T-cell (primary cell): Measurements from ENCODE around the gene SIGLEC8. TPM values are rescaled to one million over a fixed set of nuclear protein-coding genes. Genes with fewer than 3 reads are reported as not detected.
A peak's percentile ranks its signal among the peaks of the same experiment; 100 is the strongest.

Source experiments
- ATAC-seq, 4 experiments: fragments of 200-7000 bp in 3 of 4; fragments of 150-1000 bp in 1 of 4; cut with Tn5 transposase; replicated peaks in 1 of 4; 1 replicate in 3 of 4; 2 replicates in 1 of 4; pipeline ENCODE4 v1.10.0; 2021; ENCODE audit warnings: moderate library complexity in 3 of 4, mild to moderate bottlenecking in 2 of 4, moderate number of reproducible peaks in 1 of 4
- CTCF ChIA-PET, 2 donors: fragments of 300-600 bp; sonication (Branson Sonifier 250); formaldehyde crosslinking; loops; one replicate each; lab custom pipeline; 2022; ENCODE audit warnings: antibody characterized with exemption in 2 of 2; lab: Charles Lee
- POLR2A ChIA-PET, 2 donors: fragments of 300-600 bp; sonication (Branson Sonifier 250); formaldehyde crosslinking; loops; one replicate each; lab custom pipeline; 2022; ENCODE audit warnings: antibody characterized with exemption in 2 of 2; lab: Charles Lee
- DNase-seq, 35 experiments: peaks; one replicate each; pipeline versions ENCODE4 v3.0.0 to v3.0.0-alpha.2; 2013 to 2023
- H3K27ac ChIP-seq: one replicate; pipeline ENCODE4 v1.5.1; 2013; ENCODE audit warnings: low read length
- H3K27me3 ChIP-seq, 2 experiments: replicated peaks in 1 of 2; 1 replicate in 1 of 2; 2 replicates in 1 of 2; pipeline versions ENCODE4 v1.6.1 to v1.7.0; 2013; ENCODE audit warnings: low read length in 1 of 2, mixed read lengths in 1 of 2; ENCODE audit not compliant: control insufficient read depth in 2 of 2, insufficient read depth in 2 of 2; ENCODE audit errors: extremely low read depth in 1 of 2
- H3K36me3 ChIP-seq, 2 donors: 1 replicate in 1 of 2; 2 replicates in 1 of 2; pipeline versions ENCODE4 v1.6.1 to v1.7.0; 2013; ENCODE audit warnings: low read length in 1 of 2; ENCODE audit not compliant: control insufficient read depth in 2 of 2, insufficient read depth in 1 of 2; ENCODE audit errors: extremely low read depth in 1 of 2
- H3K4me1 ChIP-seq, 2 experiments: 1 replicate in 1 of 2; 2 replicates in 1 of 2; pipeline versions ENCODE4 v1.6.1 to v1.7.0; 2013; ENCODE audit warnings: low read length in 2 of 2, mixed read lengths in 1 of 2; ENCODE audit not compliant: insufficient read depth in 2 of 2, control insufficient read depth in 1 of 2; ENCODE audit errors: extremely low read depth in 1 of 2
- H3K4me3 ChIP-seq, 2 donors: 1 replicate in 1 of 2; 2 replicates in 1 of 2; pipeline versions ENCODE4 v1.5.1 to v1.7.0; 2013; ENCODE audit warnings: mild to moderate bottlenecking in 2 of 2, low read length in 1 of 2, moderate library complexity in 1 of 2; ENCODE audit not compliant: control insufficient read depth in 1 of 2; ENCODE audit errors: extremely low read depth in 1 of 2
- H3K9me3 ChIP-seq: 2 replicates; pipeline ENCODE4 v1.7.0; 2013
- H3K27ac Mint-ChIP-seq, 2 donors: one replicate each; pipeline ENCODE4 v1.8.0; 2020 to 2021; ENCODE audit warnings: mild to moderate bottlenecking in 2 of 2, mixed read lengths in 2 of 2
- H3K27me3 Mint-ChIP-seq, 2 donors: one replicate each; pipeline ENCODE4 v1.8.0; 2021 to 2022; ENCODE audit warnings: mixed read lengths in 2 of 2
- H3K36me3 Mint-ChIP-seq: one replicate; pipeline ENCODE4 v1.8.0; 2021; ENCODE audit warnings: mixed read lengths
- H3K4me1 Mint-ChIP-seq, 3 donors: one replicate each; pipeline ENCODE4 v1.8.0; 2020 to 2022; ENCODE audit warnings: mixed read lengths in 3 of 3, mild to moderate bottlenecking in 1 of 3
- H3K4me3 Mint-ChIP-seq, 3 donors: one replicate each; pipeline ENCODE4 v1.8.0; 2020 to 2022; ENCODE audit warnings: mild to moderate bottlenecking in 3 of 3, mixed read lengths in 3 of 3, moderate library complexity in 3 of 3
- H3K9me3 Mint-ChIP-seq, 3 donors: one replicate each; pipeline ENCODE4 v1.8.0; 2020 to 2022; ENCODE audit warnings: mixed read lengths in 3 of 3
- WGBS: methylation state at CpG from one replicate; pipeline ENCODE4 v1.1.5; 2013; ENCODE audit warnings: missing lambda C conversion rate; ENCODE audit not compliant: insufficient coverage; 5-methylcytosine and 5-hydroxymethylcytosine counted together
- total RNA-seq, 35 experiments: library from RNA in 6 of 35; stranded (reverse) in 6 of 35; fragments of 120-200 nt in 1 of 35; gene quantifications; one replicate each; pipeline versions ENCODE4 v1.2.1 to v1.2.4 and lab custom pipeline; 2013 to 2026

Gene SIGLEC8
- total RNA-seq, 5 donors from 2014 or later (not counting 1 experiment from before 2014, with no cell fraction given) = not detected

- no peak for ATAC-seq
- Mint-ChIP-seq H3K36me3 (no peaks in the 10 kb centered on the region), H3K27ac (no peak overlapping the region), H3K4me1 (peaks cover 0 to 4% (median 0%) of the 10 kb centered on the region in 3 donors), H3K9me3 (peaks cover 0 to 3% (median 0%) of the 10 kb centered on the region in 3 donors), H3K4me3 (no peak overlapping the region), H3K27me3 (peaks cover 37 to 53% of the 10 kb centered on the region in 2 donors)
- ChIA-PET POLR2A (no interaction called here), CTCF (interaction anchor here in 1 of 2 donors (0.7 kb wide), 1 partner anchor 167 kb away, joined by 6 read pairs; no protein-coding TSS in a partner anchor)
- no peak overlapping the region for H3K4me3 ChIP-seq
- WGBS = 55% methylated on average over 5 of the region's 5 CpGs
- H3K36me3 ChIP-seq = no peaks in the 10 kb centered on the region
- H3K27ac ChIP-seq = no peak overlapping the region
- no peaks in the 10 kb centered on the region for H3K9me3 ChIP-seq
- DNase-seq = peak in 1 of 35 experiments; percentile 9
- peaks cover 2 to 36% of the 10 kb centered on the region in 2 experiments for H3K27me3 ChIP-seq
- no peaks in the 10 kb centered on the region for H3K4me1 ChIP-seq
Measured at GRCh38 chr19:51477344-51477743, 19.1 kb upstream of the SIGLEC8 start.

- H3K4me1 ChIP-seq = no peaks in the 10 kb centered on the region
- H3K27ac ChIP-seq = no peak overlapping the region
- ChIA-PET CTCF (interaction anchor here in 1 of 2 donors (0.7 kb wide), 1 partner anchor 135 kb away, joined by 3 read pairs; no protein-coding TSS in a partner anchor), POLR2A (interaction anchor here in 1 of 2 donors (0.6 kb wide), 1 partner anchor 297 kb away, joined by 3 read pairs; no protein-coding TSS in a partner anchor)
- Mint-ChIP-seq H3K9me3 (peaks cover 0 to 3% (median 0%) of the 10 kb centered on the region in 3 donors), H3K27ac (no peak overlapping the region), H3K4me3 (no peak overlapping the region), H3K27me3 (peaks cover 37 to 49% of the 10 kb centered on the region in 2 donors), H3K4me1 (peaks cover 0 to 4% (median 0%) of the 10 kb centered on the region in 3 donors), H3K36me3 (no peaks in the 10 kb centered on the region)
- H3K4me3 ChIP-seq = no peak overlapping the region
- no peak for DNase-seq
- H3K9me3 ChIP-seq = no peaks in the 10 kb centered on the region
- no peaks in the 10 kb centered on the region for H3K36me3 ChIP-seq
- no peak for ATAC-seq
- H3K27me3 ChIP-seq = peaks cover 2 to 31% of the 10 kb centered on the region in 2 experiments
- WGBS = no CpG with 5 or more reads among the region's 3 CpGs
Measured at GRCh38 chr19:51476164-51476563, 17.9 kb upstream of the SIGLEC8 start.

GRCh38 chr19:51473009-51473707, 14.9 kb upstream of the SIGLEC8 start:
- POLR2A ChIA-PET = no interaction called here
- H3K36me3 Mint-ChIP-seq = no peaks in the 10 kb centered on the region
- WGBS = 25% methylated on average over 2 of the region's 7 CpGs
- H3K9me3 Mint-ChIP-seq = no peaks in the 10 kb centered on the region
- CTCF ChIA-PET = interaction anchor here in 1 of 2 donors (0.7 to 1.6 kb wide), 4 partner anchors 10 to 184 kb away, joined by 3 to 8 read pairs (median 3); no protein-coding TSS in a partner anchor
- no peak overlapping the region for H3K27ac ChIP-seq
- peak; percentile 37 to 87 (median 69) for DNase-seq
- no peaks in the 10 kb centered on the region for H3K36me3 ChIP-seq
- H3K4me3 ChIP-seq = no peak overlapping the region
- peaks cover 2 to 15% of the 10 kb centered on the region in 2 experiments for H3K27me3 ChIP-seq
- no peaks in the 10 kb centered on the region for H3K9me3 ChIP-seq
- H3K4me3 Mint-ChIP-seq = no peak overlapping the region
- H3K4me1 Mint-ChIP-seq = peaks cover 0 to 6% (median 1%) of the 10 kb centered on the region in 3 donors
- peak; percentile 60 to 81 (median 69) for ATAC-seq
- H3K27me3 Mint-ChIP-seq = peaks cover 24 to 30% of the 10 kb centered on the region in 2 donors
- H3K4me1 ChIP-seq = no peaks in the 10 kb centered on the region
- no peak overlapping the region for H3K27ac Mint-ChIP-seq

GRCh38 chr19:51472607-51473006, 14.4 kb upstream of the SIGLEC8 start:
- no peak overlapping the region for H3K4me3 ChIP-seq
- no CpG with 5 or more reads among the region's 4 CpGs for WGBS
- H3K9me3 ChIP-seq = no peaks in the 10 kb centered on the region
- H3K27ac ChIP-seq = no peak overlapping the region
- no peaks in the 10 kb centered on the region for H3K36me3 ChIP-seq
- DNase-seq = no peak
- ChIA-PET CTCF (interaction anchor here in 1 of 2 donors (0.9 to 1.6 kb wide), 2 partner anchors 21 to 184 kb away, joined by 3 to 8 read pairs; no protein-coding TSS in a partner anchor), POLR2A (no interaction called here)
- no peaks in the 10 kb centered on the region for H3K9me3 Mint-ChIP-seq
- peaks cover 24 to 28% of the 10 kb centered on the region in 2 donors for H3K27me3 Mint-ChIP-seq
- no peaks in the 10 kb centered on the region for H3K36me3 Mint-ChIP-seq
- H3K27me3 ChIP-seq = peaks cover 2 to 17% of the 10 kb centered on the region in 2 experiments
- ATAC-seq = no peak
- peaks cover 4 to 12% (median 7%) of the 10 kb centered on the region in 3 donors for H3K4me1 Mint-ChIP-seq
- H3K27ac Mint-ChIP-seq = no peak overlapping the region
- no peak overlapping the region for H3K4me3 Mint-ChIP-seq
- no peaks in the 10 kb centered on the region for H3K4me1 ChIP-seq

- WGBS = no CpG with 5 or more reads among the region's 1 CpG
- H3K4me1 ChIP-seq = no peaks in the 10 kb centered on the region
Measured at GRCh38 chr19:51471527-51471926, 13.3 kb upstream of the SIGLEC8 start.

GRCh38 chr19:51470966-51471365, 12.7 kb upstream of the SIGLEC8 start:
- H3K4me3 Mint-ChIP-seq = no peak overlapping the region
- CTCF ChIA-PET = interaction anchor here in 1 of 2 donors (0.6 to 1.4 kb wide), 5 partner anchors 44 to 307 kb away, joined by 3 to 6 read pairs (median 3); no protein-coding TSS in a partner anchor
- H3K36me3 Mint-ChIP-seq = no peaks in the 10 kb centered on the region
- no peaks in the 10 kb centered on the region for H3K9me3 Mint-ChIP-seq
- H3K27me3 Mint-ChIP-seq = peaks cover 19 to 26% of the 10 kb centered on the region in 2 donors
- ATAC-seq (no peak), DNase-seq (no peak)
- no peak overlapping the region for H3K4me3 ChIP-seq
- no peaks in the 10 kb centered on the region for H3K36me3 ChIP-seq
- peaks cover 2 to 17% of the 10 kb centered on the region in 2 experiments for H3K27me3 ChIP-seq
- peaks cover 5 to 13% (median 8%) of the 10 kb centered on the region in 3 donors for H3K4me1 Mint-ChIP-seq
- POLR2A ChIA-PET = interaction anchor here in 1 of 2 donors (0.7 kb wide), 1 partner anchor 31 kb away, joined by 4 read pairs; no protein-coding TSS in a partner anchor
- no CpG with 5 or more reads among the region's 9 CpGs for WGBS
- no peaks in the 10 kb centered on the region for H3K4me1 ChIP-seq
- no peaks in the 10 kb centered on the region for H3K9me3 ChIP-seq
- no peak overlapping the region for H3K27ac ChIP-seq
- H3K27ac Mint-ChIP-seq = no peak overlapping the region

More at GRCh38 chr19:51471527-51471926, 13.3 kb upstream of the SIGLEC8 start:
- no peaks in the 10 kb centered on the region for H3K36me3 Mint-ChIP-seq
- H3K9me3 ChIP-seq = no peaks in the 10 kb centered on the region
- no peak overlapping the region for H3K27ac Mint-ChIP-seq
- H3K27me3 Mint-ChIP-seq = peaks cover 21 to 29% of the 10 kb centered on the region in 2 donors
- ATAC-seq (no peak), DNase-seq (no peak)
- H3K9me3 Mint-ChIP-seq = no peaks in the 10 kb centered on the region
- ChIA-PET POLR2A (no interaction called here), CTCF (interaction anchor here in 1 of 2 donors (0.6 to 1.4 kb wide), 5 partner anchors 44 to 306 kb away, joined by 3 to 6 read pairs (median 3); no protein-coding TSS in a partner anchor)
- peaks cover 2 to 17% of the 10 kb centered on the region in 2 experiments for H3K27me3 ChIP-seq
- no peak overlapping the region for H3K4me3 Mint-ChIP-seq
- H3K4me3 ChIP-seq = no peak overlapping the region
- no peaks in the 10 kb centered on the region for H3K36me3 ChIP-seq
- no peak overlapping the region for H3K27ac ChIP-seq
- peaks cover 5 to 13% (median 8%) of the 10 kb centered on the region in 3 donors for H3K4me1 Mint-ChIP-seq
